CMK (cell line): ENCODE results near the gene CSF1.
"Not testable (repeated sequence)": the region's sequence is repeated elsewhere in the genome, so short reads cannot be mapped to it uniquely, and the experiment has no call there.

Experiments
- DNase-seq: peaks from one replicate; pipeline ENCODE4 v3.0.0-alpha.2; 2010; ENCODE audit warnings: low read depth

Gene CSF1

GRCh38 chr1:109902204-109902985 lies 8.3 kb upstream of the CSF1 start:
- no peak for DNase-seq

- DNase-seq = no peak
These were observed 7.2 kb upstream of the CSF1 start for GRCh38 chr1:109903376-109903930.

GRCh38 chr1:109904105-109904817 lies 6.4 kb upstream of the CSF1 start:
- no peak for DNase-seq

GRCh38 chr1:109905491-109905890 lies 5.2 kb upstream of the CSF1 start:
- no peak for DNase-seq

GRCh38 chr1:109906160-109906838 lies 4.3 kb upstream of the CSF1 start:
- DNase-seq = no peak

- no peak for DNase-seq
These were observed 3.8 kb upstream of the CSF1 start for GRCh38 chr1:109906839-109907180.

- DNase-seq = no peak
These were observed 3.4 kb upstream of the CSF1 start for GRCh38 chr1:109907190-109907774.

- no peak for DNase-seq
These were observed 1.8 kb upstream of the CSF1 start for GRCh38 chr1:109908836-109909235.

GRCh38 chr1:109909561-109909960 lies 1.1 kb upstream of the CSF1 start:
- DNase-seq = no peak

- DNase-seq = no peak
These were observed 532 bp downstream of the CSF1 start for GRCh38 chr1:109910963-109911798.

GRCh38 chr1:109912214-109912861 lies 1.7 kb downstream of the CSF1 start:
- no peak for DNase-seq

GRCh38 chr1:109912873-109913272 lies 2.2 kb downstream of the CSF1 start:
- DNase-seq = no peak

GRCh38 chr1:109913360-109913879 lies 2.8 kb downstream of the CSF1 start:
- no peak for DNase-seq

- DNase-seq = no peak
These were observed 4.1 kb downstream of the CSF1 start for GRCh38 chr1:109914587-109915240.

- no peak for DNase-seq
These were observed 6.6 kb downstream of the CSF1 start for GRCh38 chr1:109917051-109917767.

GRCh38 chr1:109917768-109918606 lies 7.3 kb downstream of the CSF1 start:
- peak; percentile 48 for DNase-seq

- no peak for DNase-seq
These were observed 8.0 kb downstream of the CSF1 start for GRCh38 chr1:109918671-109919070.

GRCh38 chr1:109919303-109919702 lies 8.7 kb downstream of the CSF1 start:
- DNase-seq = no peak

GRCh38 chr1:109920391-109920790 lies 9.7 kb downstream of the CSF1 start:
- DNase-seq = not testable (repeated sequence)
